Brain microvascular endothelial cell (primary cell): ENCODE measurements around the gene TIMM13.

ENCODE experiments used
- DNase-seq: peaks from one replicate; pipeline ENCODE4 v3.0.0-alpha.2; 2020
- H3K27ac ChIP-seq: fragments of 250-450 bp; sonication (Bioruptor Pico); 2 replicates; pipeline ENCODE4 v1.5.1; 2020; ENCODE audit warnings: mild to moderate bottlenecking, moderate library complexity
- H3K27me3 ChIP-seq: fragments of 250-450 bp; sonication (Bioruptor Pico); replicated peaks from 2 replicates; pipeline ENCODE4 v1.5.1; 2020; ENCODE audit warnings: mild to moderate bottlenecking
- H3K36me3 ChIP-seq: fragments of 250-450 bp; sonication (Bioruptor Pico); replicated peaks from 2 replicates; pipeline ENCODE4 v1.5.1; 2020; ENCODE audit warnings: mild to moderate bottlenecking
- H3K4me3 ChIP-seq: 2 replicates; pipeline ENCODE4 v1.5.1; 2011; ENCODE audit warnings: low read depth, mild to moderate bottlenecking, control low read depth, low read length, moderate library complexity
- in situ Hi-C: cut with HindIII; loops from 2 replicates; pipeline ENCODE4 v1.10.0; 2017; ENCODE audit warnings: low sequenced_read_pairs, low pct_ligation_motif_present
- TF ChIP-seq, protein P1 (sequence below): IDR thresholded peaks from 2 replicates; pipeline ENCODE4 v1.5.1; 2011; ENCODE audit warnings: low read depth, mild to moderate bottlenecking, moderate library complexity, low read length, control low read depth, inconsistent platforms; ENCODE audit errors: missing control alignments

TIMM13 gene

DNA sequence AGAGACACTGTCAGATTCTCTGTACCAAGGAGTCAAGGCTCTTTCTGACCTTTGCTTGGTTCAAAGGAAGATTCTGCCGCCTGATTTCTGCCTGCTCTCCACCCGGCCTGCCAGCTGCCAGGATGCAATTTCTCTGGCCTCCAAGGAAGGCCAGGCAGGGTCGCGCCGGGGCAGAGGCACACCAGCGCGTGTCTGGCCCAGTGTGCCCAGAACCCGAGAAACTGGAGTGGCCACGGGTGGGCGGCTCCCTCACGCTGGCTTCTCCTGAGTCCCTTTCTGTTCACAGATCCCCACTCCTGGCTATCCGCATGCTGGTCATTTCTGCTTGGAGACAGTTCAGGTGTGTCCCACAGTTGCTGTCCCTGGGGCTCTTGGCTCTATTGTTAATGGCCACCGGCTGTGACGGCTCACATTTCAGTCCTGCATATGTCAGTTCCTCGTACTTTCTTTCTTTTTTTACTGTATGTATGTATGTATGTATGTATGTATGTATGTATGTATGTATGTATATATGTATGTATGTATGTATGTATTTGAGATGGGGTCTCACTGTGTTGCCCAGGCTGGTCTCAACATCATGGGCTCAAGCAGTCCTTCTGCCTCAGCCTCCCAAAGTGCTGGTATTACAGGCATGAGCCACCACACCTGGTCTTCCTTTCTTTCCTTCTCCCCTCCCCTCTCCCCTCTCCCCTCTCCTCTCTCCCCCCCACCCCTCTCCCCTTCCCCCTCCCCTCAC, 50.4 kb downstream of the TIMM13 start:
- Histone ChIP-seq H3K36me3 (no peaks in the 10 kb centered on the region), H3K4me3 (no peak overlapping the region), H3K27me3 (no peaks in the 10 kb centered on the region), H3K27ac (no peak overlapping the region)
- TF ChIP-seq, protein P1, sequence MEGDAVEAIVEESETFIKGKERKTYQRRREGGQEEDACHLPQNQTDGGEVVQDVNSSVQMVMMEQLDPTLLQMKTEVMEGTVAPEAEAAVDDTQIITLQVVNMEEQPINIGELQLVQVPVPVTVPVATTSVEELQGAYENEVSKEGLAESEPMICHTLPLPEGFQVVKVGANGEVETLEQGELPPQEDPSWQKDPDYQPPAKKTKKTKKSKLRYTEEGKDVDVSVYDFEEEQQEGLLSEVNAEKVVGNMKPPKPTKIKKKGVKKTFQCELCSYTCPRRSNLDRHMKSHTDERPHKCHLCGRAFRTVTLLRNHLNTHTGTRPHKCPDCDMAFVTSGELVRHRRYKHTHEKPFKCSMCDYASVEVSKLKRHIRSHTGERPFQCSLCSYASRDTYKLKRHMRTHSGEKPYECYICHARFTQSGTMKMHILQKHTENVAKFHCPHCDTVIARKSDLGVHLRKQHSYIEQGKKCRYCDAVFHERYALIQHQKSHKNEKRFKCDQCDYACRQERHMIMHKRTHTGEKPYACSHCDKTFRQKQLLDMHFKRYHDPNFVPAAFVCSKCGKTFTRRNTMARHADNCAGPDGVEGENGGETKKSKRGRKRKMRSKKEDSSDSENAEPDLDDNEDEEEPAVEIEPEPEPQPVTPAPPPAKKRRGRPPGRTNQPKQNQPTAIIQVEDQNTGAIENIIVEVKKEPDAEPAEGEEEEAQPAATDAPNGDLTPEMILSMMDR = no peak
- in situ Hi-C loops = no loop called here
- no peak for DNase-seq
